HEK293T (cell line): ENCODE data around the gene AMOT.

Experiments used
- BHLHE40 ChIP-seq: fragments of 450-650 bp; IDR thresholded peaks from 2 replicates; pipeline ENCODE4 v1.6.1; 2016; ENCODE audit warnings: mild to moderate bottlenecking, moderate library complexity, borderline replicate concordance
- CTBP1 ChIP-seq: fragments of 450-650 bp; IDR thresholded peaks from 2 replicates; pipeline ENCODE4 v1.6.1; 2016; ENCODE audit warnings: borderline replicate concordance
- ELF4 ChIP-seq: fragments of 450-650 bp; IDR thresholded peaks from 2 replicates; pipeline ENCODE4 v1.6.1; 2017; ENCODE audit warnings: antibody characterized with exemption
- FOXA1 ChIP-seq: fragments of 450-650 bp; IDR thresholded peaks from 2 replicates; pipeline ENCODE4 v1.6.1; 2016; ENCODE audit warnings: mild to moderate bottlenecking
- FOXM1 ChIP-seq: fragments of 450-650 bp; IDR thresholded peaks from 2 replicates; pipeline ENCODE4 v1.6.1; 2017; ENCODE audit warnings: mild to moderate bottlenecking, borderline replicate concordance
- HDGF ChIP-seq: fragments of 450-650 bp; IDR thresholded peaks from 2 replicates; pipeline ENCODE4 v1.6.1; 2017; ENCODE audit warnings: antibody characterized with exemption, borderline replicate concordance
- LEF1 ChIP-seq: fragments of 450-650 bp; IDR thresholded peaks from 2 replicates; pipeline ENCODE4 v1.6.1; 2017; ENCODE audit warnings: mild to moderate bottlenecking, borderline replicate concordance
- NFRKB ChIP-seq: fragments of 450-650 bp; IDR thresholded peaks from 2 replicates; pipeline ENCODE4 v1.6.1; 2016; ENCODE audit warnings: mild to moderate bottlenecking, moderate library complexity
- PKNOX1 ChIP-seq: fragments of 450-650 bp; IDR thresholded peaks from 2 replicates; pipeline ENCODE4 v1.6.1; 2016
- SP1 ChIP-seq: fragments of 450-650 bp; IDR thresholded peaks from 2 replicates; pipeline ENCODE4 v1.6.1; 2017
- SUZ12 ChIP-seq: fragments of 450-650 bp; IDR thresholded peaks from 2 replicates; pipeline ENCODE4 v1.6.1; 2016; ENCODE audit warnings: mild to moderate bottlenecking
- TARDBP ChIP-seq: fragments of 450-650 bp; IDR thresholded peaks from 2 replicates; pipeline ENCODE4 v1.6.1; 2016
- ZNF384 ChIP-seq: fragments of 450-650 bp; IDR thresholded peaks from 2 replicates; pipeline ENCODE4 v1.6.1; 2016

GRCh38 chrX:112867570-112867969, 26.9 kb upstream of the AMOT start:
- no peak for TF ChIP-seq FOXA1
- TF ChIP-seq BHLHE40: no peak
- no peak for TF ChIP-seq TARDBP
- TF ChIP-seq NFRKB: no peak
- TF ChIP-seq FOXM1: no peak
- TF ChIP-seq CTBP1: no peak
- TF ChIP-seq ZNF384: no peak
- TF ChIP-seq SUZ12: no peak
- no peak for TF ChIP-seq PKNOX1
- TF ChIP-seq SP1: no peak
- no peak for TF ChIP-seq HDGF
- no peak for TF ChIP-seq ELF4
- no peak for TF ChIP-seq LEF1
